Measurements from ENCODE around the gene UBE2E2. TPM values are rescaled to one million over a fixed set of nuclear protein-coding genes. Genes with fewer than 3 reads are reported as not detected.

UBE2E2 gene
- total RNA-seq, 1 donor from 2014 or later, result 89.8 TPM

DNA sequence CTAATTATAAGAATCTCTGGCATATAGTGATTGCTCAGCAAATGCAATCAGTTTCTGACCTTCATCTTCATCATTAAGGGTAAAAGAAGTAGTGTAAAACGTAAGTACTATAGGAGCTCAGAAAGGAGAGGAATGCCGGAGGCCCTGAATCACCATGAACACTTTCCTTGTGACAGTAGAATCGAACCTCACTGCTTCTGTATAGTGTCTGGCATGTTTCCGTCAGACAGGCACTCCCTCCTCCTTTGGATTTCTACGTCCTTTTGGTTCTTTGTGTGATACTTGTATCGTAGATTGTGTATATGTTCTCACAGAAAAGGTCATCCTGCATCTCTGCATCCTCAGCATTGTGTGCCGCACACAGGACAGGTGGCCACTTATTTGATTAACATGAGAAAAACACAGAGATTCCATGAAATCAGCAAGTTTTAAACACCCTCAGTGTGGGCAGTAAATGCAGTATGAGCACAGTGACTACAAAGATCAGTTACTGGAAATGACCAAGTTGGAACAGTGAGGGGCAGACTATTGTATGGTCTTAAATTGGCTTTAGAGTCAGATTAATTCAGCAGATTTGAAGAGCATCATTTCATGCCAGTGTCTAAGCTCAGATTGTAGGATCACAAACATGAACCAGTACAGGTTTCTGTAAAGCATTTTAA, 234.5 kb downstream of the UBE2E2 start:
- no peak overlapping the region for H3K4me3 ChIP-seq
- no peak overlapping the region for H3K27ac Mint-ChIP-seq
- H3K9me3 Mint-ChIP-seq, result no peaks in the 10 kb centered on the region
- no peaks in the 10 kb centered on the region for H3K27me3 ChIP-seq
- peaks cover 27% of the 10 kb centered on the region for H4K20me1 ChIP-seq (ENCODE audit: low read depth)
- peaks cover 20% of the 10 kb centered on the region for H3K4me1 Mint-ChIP-seq
- H3K9ac ChIP-seq, result no peak overlapping the region
- no peak overlapping the region for H2AFZ ChIP-seq (replicated peaks)
- H3F3A ChIP-seq (ENCODE audit: low read depth), result peaks cover 4% of the 10 kb centered on the region
- H3K36me3 Mint-ChIP-seq, result no peaks in the 10 kb centered on the region
- H3K36me3 ChIP-seq, result no peaks in the 10 kb centered on the region
- H3K27me3 Mint-ChIP-seq (ENCODE audit: insufficient read depth, low read depth), result no peaks in the 10 kb centered on the region
- H3K4me3 Mint-ChIP-seq, result no peak overlapping the region
- no peaks in the 10 kb centered on the region for H3K9me3 ChIP-seq (ENCODE audit: low read depth)
- H3K4me2 ChIP-seq, result no peak overlapping the region
- peaks cover 38% of the 10 kb centered on the region for H3K79me2 ChIP-seq (ENCODE audit: low read depth)
- no peak for DNase-seq (ENCODE audit: low spot score)
- H3K27ac ChIP-seq, result no peak overlapping the region
- TF ChIP-seq EZH2phosphoT487 (IDR thresholded peaks at IDR 0.05) (no peak), CTCF (IDR thresholded peaks at IDR 0.05) (no peak), EZH2 (IDR thresholded peaks at IDR 0.05) (no peak)
- peaks cover 23% of the 10 kb centered on the region for H3K4me1 ChIP-seq

DNA sequence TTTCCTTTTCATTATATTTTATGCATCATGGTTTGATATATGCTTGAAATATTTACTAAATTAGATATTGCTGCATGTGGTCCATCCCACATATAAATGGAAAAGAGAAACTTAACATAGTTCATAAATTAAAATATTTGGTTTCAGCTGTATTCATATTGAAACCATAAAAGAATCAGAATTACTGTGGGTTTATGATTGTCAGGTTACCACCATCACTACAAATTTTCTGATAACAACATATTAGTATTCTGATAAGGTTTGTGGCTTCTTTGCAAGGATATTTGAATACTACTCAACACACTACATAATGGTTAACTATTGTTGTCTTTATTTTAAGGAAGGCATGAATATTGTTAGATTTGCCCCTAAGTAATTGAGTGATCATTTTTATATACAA, 235.5 kb downstream of the UBE2E2 start:
- H4K20me1 ChIP-seq (ENCODE audit: low read depth), result peaks cover 27% of the 10 kb centered on the region
- Mint-ChIP-seq H3K27ac (no peak overlapping the region), H3K36me3 (no peaks in the 10 kb centered on the region), H3K4me3 (no peak overlapping the region), H3K4me1 (peaks cover 24% of the 10 kb centered on the region), H3K9me3 (no peaks in the 10 kb centered on the region), H3K27me3 (ENCODE audit: insufficient read depth, low read depth) (no peaks in the 10 kb centered on the region)
- DNase-seq (ENCODE audit: low spot score), result no peak
- peaks cover 4% of the 10 kb centered on the region for H3F3A ChIP-seq (ENCODE audit: low read depth)
- no peak overlapping the region for H3K4me2 ChIP-seq
- peaks cover 24% of the 10 kb centered on the region for H3K4me1 ChIP-seq
- H3K36me3 ChIP-seq, result no peaks in the 10 kb centered on the region
- no peaks in the 10 kb centered on the region for H3K9me3 ChIP-seq (ENCODE audit: low read depth)
- no peak overlapping the region for H3K4me3 ChIP-seq
- H3K27me3 ChIP-seq, result no peaks in the 10 kb centered on the region
- no peak overlapping the region for H3K9ac ChIP-seq
- H2AFZ ChIP-seq (replicated peaks), result no peak overlapping the region
- peaks cover 43% of the 10 kb centered on the region for H3K79me2 ChIP-seq (ENCODE audit: low read depth)
- no peak overlapping the region for H3K27ac ChIP-seq
- TF ChIP-seq EZH2 (IDR thresholded peaks at IDR 0.05), result no peak
- no peak for TF ChIP-seq EZH2phosphoT487 (IDR thresholded peaks at IDR 0.05)
- no peak for TF ChIP-seq CTCF (IDR thresholded peaks at IDR 0.05)

DNA sequence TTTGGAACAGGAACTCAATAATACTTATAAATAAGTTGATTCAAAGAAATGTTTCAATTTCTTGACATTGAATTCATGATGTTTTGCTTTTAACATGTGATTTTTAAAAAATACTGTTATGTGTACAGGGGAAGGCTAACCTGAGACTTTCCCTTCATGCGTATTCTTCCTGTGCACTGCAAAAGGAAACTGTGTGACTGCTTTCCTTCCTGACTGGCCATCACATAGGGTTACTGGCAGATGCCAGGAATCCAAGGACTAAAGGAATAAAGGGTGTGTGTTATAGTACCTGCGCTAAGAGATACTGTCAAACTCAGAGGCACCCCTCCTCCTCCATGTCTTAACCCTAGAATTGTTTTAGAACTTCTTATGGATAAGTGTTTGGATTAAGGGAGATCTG, 236.0 kb downstream of the UBE2E2 start:
- H3F3A ChIP-seq (ENCODE audit: low read depth), result peaks cover 4% of the 10 kb centered on the region
- H3K4me3 ChIP-seq, result no peak overlapping the region
- no peaks in the 10 kb centered on the region for H3K9me3 Mint-ChIP-seq
- no peaks in the 10 kb centered on the region for H3K9me3 ChIP-seq (ENCODE audit: low read depth)
- peaks cover 27% of the 10 kb centered on the region for H4K20me1 ChIP-seq (ENCODE audit: low read depth)
- no peaks in the 10 kb centered on the region for H3K27me3 Mint-ChIP-seq (ENCODE audit: insufficient read depth, low read depth)
- no peak overlapping the region for H3K27ac ChIP-seq
- TF ChIP-seq EZH2 (IDR thresholded peaks at IDR 0.05), result no peak
- no peak for TF ChIP-seq CTCF (IDR thresholded peaks at IDR 0.05)
- TF ChIP-seq EZH2phosphoT487 (IDR thresholded peaks at IDR 0.05), result no peak
- H3K4me1 Mint-ChIP-seq, result peaks cover 25% of the 10 kb centered on the region
- H2AFZ ChIP-seq (replicated peaks), result no peak overlapping the region
- H3K4me2 ChIP-seq, result no peak overlapping the region
- H3K4me1 ChIP-seq, result peaks cover 24% of the 10 kb centered on the region
- H3K4me3 Mint-ChIP-seq, result no peak overlapping the region
- peaks cover 42% of the 10 kb centered on the region for H3K79me2 ChIP-seq (ENCODE audit: low read depth)
- H3K27me3 ChIP-seq, result no peaks in the 10 kb centered on the region
- H3K9ac ChIP-seq, result no peak overlapping the region
- H3K36me3 ChIP-seq, result no peaks in the 10 kb centered on the region
- no peaks in the 10 kb centered on the region for H3K36me3 Mint-ChIP-seq
- no peak for DNase-seq (ENCODE audit: low spot score)
- H3K27ac Mint-ChIP-seq, result no peak overlapping the region
